Activated CD4-positive, alpha-beta memory T cell treated with anti-CD3 and anti-CD28 coated beads, Interleukin-2, amount 10 ng/mL, durations not matched to agents 7 days and 5 days (primary cell): Measurements from ENCODE around the gene SLC24A3. TPM values are rescaled to one million over a fixed set of nuclear protein-coding genes. Genes with fewer than 3 reads are reported as not detected.

Experiments used
- CTCF ChIA-PET: fragments of 350-600 bp; sonication (Branson Sonifier 250); formaldehyde crosslinking; loops from one replicate; lab custom pipeline; 2021; ENCODE audit warnings: antibody characterized with exemption, inconsistent platforms; lab: Charles Lee
- POLR2A ChIA-PET: fragments of 350-600 bp; sonication (Branson Sonifier 250); formaldehyde crosslinking; loops from one replicate; lab custom pipeline; 2021; ENCODE audit warnings: antibody characterized with exemption; lab: Charles Lee
- DNase-seq: peaks from one replicate; pipeline ENCODE4 v3.0.0-alpha.2; 2020
- H3K27ac Mint-ChIP-seq: one replicate; pipeline ENCODE4 v1.8.0; 2021; ENCODE audit warnings: mild to moderate bottlenecking, mixed read lengths
- H3K27me3 Mint-ChIP-seq: one replicate; pipeline ENCODE4 v1.8.0; 2021; ENCODE audit warnings: mixed read lengths
- H3K36me3 Mint-ChIP-seq: one replicate; pipeline ENCODE4 v1.8.0; 2021; ENCODE audit warnings: low read depth, mixed read lengths
- H3K4me1 Mint-ChIP-seq: one replicate; pipeline ENCODE4 v1.8.0; 2021; ENCODE audit warnings: mixed read lengths
- H3K4me3 Mint-ChIP-seq: one replicate; pipeline ENCODE4 v1.8.0; 2021; ENCODE audit warnings: mild to moderate bottlenecking, mixed read lengths
- H3K9me3 Mint-ChIP-seq: one replicate; pipeline ENCODE4 v1.8.0; 2021; ENCODE audit warnings: mixed read lengths
- total RNA-seq, 2 experiments: library from RNA; stranded (reverse); gene quantifications; one replicate each; pipeline ENCODE4 v1.2.3, GENCODE V29; 2021

The SLC24A3 gene
- total RNA-seq, 2 experiments from 2014 or later = not detected

DNA sequence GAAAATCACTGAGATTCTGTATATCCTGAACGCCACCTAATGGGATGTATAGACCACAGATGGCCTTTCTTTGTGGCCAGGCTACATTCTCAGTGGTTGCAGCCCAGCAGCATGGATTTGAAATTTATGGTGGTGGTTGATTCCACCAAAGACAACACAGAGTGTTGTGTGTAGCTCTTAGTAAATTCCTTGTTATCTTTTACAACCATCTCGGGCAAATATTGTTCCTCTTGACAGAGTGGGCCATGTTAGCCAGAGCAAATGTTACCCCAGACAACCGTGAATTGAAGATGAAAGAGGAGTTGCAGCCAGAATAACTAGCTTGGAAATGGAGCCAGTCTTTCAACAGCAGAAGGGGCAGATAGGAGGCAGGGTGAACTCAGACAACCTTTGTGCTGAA is 39.5 kb downstream of the SLC24A3 start:
- Mint-ChIP-seq H3K9me3 (peaks cover 3% of the 10 kb centered on the region), H3K36me3 (no peaks in the 10 kb centered on the region), H3K4me3 (no peak overlapping the region), H3K27ac (no peak overlapping the region), H3K4me1 (no peaks in the 10 kb centered on the region), H3K27me3 (no peaks in the 10 kb centered on the region)
- DNase-seq = no peak
- CTCF ChIA-PET = no interaction called here
- POLR2A ChIA-PET = no interaction called here

DNA sequence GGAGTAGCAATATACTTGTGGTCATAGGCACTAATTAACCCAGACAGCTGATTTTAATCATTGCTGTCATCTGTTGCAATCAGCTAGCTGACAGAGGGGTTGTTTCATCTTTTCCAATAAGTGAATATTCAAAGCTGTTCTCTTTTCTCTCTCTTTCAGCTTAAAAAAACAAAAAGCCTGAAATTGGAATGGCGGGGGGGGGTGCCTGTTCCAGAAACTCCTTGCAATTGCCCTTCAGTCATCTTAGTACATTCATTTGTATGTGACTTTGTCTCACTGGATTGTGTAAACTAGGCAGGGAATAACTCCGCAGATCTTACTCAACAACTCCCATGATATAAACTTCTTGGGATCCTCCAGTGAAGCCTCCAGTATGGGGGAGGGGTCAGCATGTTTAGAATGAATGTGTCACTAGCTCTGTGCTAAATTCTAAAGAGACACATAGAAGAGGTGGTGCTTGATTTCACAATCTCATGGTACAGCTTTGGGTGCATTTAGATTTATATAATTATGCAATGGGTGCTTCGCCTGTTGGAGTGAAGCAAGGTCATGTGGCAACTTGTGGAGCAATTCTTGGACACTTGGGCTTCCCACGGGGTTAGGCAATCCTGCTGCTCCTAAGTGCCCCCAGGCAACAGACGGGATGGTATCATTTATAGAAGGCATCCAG is 40.1 kb downstream of the SLC24A3 start:
- Mint-ChIP-seq H3K9me3 (peaks cover 3% of the 10 kb centered on the region), H3K36me3 (no peaks in the 10 kb centered on the region), H3K4me3 (no peak overlapping the region), H3K27ac (no peak overlapping the region), H3K27me3 (no peaks in the 10 kb centered on the region), H3K4me1 (no peaks in the 10 kb centered on the region)
- POLR2A ChIA-PET = no interaction called here
- CTCF ChIA-PET = no interaction called here
- DNase-seq = no peak

DNA sequence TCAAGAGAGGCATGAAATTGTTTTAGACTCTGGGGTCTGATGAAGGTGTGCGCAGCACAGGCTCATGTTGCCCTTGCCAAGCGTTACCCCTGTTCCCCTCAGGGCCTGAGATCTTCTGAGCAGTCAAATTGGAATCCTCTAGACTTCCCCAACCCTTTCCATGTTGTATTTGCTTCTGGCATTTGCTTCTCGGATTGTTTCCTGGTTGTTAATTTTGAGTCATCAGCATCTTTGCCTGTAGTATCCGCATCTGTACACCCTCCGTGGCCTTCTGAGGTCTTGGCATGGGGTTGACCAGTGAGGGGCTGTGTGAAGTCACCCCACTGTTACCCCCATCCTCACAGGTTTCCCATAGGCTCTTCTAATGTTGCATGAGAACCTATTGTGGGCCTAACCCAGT is 40.9 kb downstream of the SLC24A3 start:
- no peaks in the 10 kb centered on the region for H3K36me3 Mint-ChIP-seq
- ChIA-PET POLR2A (no interaction called here), CTCF (no interaction called here)
- H3K4me3 Mint-ChIP-seq = no peak overlapping the region
- H3K9me3 Mint-ChIP-seq = peaks cover 3% of the 10 kb centered on the region
- H3K27ac Mint-ChIP-seq = no peak overlapping the region
- no peaks in the 10 kb centered on the region for H3K27me3 Mint-ChIP-seq
- DNase-seq = no peak
- no peaks in the 10 kb centered on the region for H3K4me1 Mint-ChIP-seq

DNA sequence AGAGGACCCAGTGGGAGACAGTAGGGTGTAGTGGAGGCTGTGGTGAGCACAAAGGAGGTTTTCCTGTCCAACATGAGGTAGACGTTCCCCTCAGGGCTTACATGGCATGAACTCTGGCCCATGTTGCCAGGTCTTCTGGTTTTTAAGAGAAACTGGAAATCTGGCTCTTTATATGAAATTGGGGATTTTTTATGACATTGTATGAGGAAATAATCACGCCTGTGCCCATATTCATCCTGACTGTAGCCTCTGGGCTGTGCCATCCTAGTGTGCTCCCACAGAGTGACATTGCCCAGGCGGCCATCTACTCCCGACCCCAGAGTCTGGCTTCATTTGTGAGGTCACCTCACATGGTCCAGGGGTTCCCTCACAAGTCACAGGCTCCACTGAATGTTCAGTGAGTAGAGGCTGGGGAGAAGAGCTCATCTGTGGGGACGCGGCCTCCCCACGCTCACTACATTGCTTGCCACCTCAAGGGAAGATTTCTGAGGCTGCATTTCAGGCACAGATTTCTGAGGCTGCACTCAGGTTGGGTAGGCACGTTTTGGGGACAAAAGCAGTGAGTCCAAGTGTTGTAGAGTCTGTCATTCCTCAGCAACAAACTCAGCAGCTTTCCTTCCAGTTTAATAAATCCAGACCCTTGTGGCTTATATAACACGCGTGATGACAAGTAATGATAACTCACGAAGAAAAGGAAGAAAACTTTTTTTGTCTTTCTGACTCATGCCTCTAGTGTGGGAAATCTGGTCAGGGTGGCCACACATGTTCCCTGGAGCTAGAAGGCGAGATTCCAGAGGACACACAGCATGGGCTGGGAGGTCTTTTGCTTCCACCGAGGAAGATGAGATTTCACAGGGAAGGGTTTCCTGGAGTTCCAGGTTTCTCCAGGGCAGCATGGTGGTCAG is 41.7 kb downstream of the SLC24A3 start:
- Mint-ChIP-seq H3K4me3 (no peak overlapping the region), H3K4me1 (no peaks in the 10 kb centered on the region), H3K27ac (no peak overlapping the region), H3K36me3 (no peaks in the 10 kb centered on the region), H3K9me3 (peaks cover 3% of the 10 kb centered on the region), H3K27me3 (no peaks in the 10 kb centered on the region)
- CTCF ChIA-PET = no interaction called here
- DNase-seq = no peak
- POLR2A ChIA-PET = no interaction called here

DNA sequence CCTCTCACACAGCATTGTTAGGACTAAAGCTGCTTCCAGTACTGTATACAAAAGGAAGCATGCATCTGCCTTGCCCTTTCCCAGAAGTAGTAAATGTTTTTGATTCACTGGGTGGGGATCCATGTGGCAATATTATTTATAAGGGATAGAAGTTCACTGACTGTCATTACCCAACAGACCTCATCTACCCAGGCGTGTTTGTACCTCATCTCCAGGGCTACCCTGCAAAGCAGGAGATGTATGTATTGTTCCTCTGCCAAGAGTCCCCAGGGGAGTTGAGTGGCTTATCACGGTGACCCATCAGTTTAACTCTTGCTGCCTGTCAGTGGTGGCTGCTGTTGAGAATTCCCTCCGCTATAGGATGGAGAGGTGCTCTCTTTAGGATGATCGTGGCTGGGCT is 42.5 kb downstream of the SLC24A3 start:
- Mint-ChIP-seq H3K4me3 (no peak overlapping the region), H3K36me3 (no peaks in the 10 kb centered on the region), H3K27ac (no peak overlapping the region), H3K9me3 (peaks cover 3% of the 10 kb centered on the region), H3K27me3 (no peaks in the 10 kb centered on the region), H3K4me1 (no peaks in the 10 kb centered on the region)
- ChIA-PET POLR2A (no interaction called here), CTCF (no interaction called here)
- DNase-seq = no peak

DNA sequence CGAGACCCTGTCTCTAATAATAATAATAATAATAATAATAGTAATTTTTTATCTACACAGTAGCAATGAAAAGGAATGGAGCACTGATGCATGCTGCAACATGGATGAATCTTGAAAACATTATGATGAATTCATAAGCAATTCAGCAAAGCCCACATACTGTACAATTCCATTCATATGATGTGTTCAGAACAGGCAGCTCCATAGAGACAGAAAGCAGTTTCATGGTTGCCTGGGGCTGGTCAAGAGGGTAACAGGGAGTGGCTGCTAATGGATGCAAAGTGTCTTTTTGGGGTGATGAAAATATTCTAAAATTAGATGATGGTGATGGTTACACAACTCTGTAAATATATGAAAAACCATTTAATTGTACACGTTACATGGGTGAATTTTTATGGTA is 43.6 kb downstream of the SLC24A3 start:
- no peak overlapping the region for H3K4me3 Mint-ChIP-seq
- POLR2A ChIA-PET = no interaction called here
- no peaks in the 10 kb centered on the region for H3K36me3 Mint-ChIP-seq
- peaks cover 3% of the 10 kb centered on the region for H3K9me3 Mint-ChIP-seq
- H3K4me1 Mint-ChIP-seq = no peaks in the 10 kb centered on the region
- no peaks in the 10 kb centered on the region for H3K27me3 Mint-ChIP-seq
- CTCF ChIA-PET = no interaction called here
- DNase-seq = no peak
- no peak overlapping the region for H3K27ac Mint-ChIP-seq

DNA sequence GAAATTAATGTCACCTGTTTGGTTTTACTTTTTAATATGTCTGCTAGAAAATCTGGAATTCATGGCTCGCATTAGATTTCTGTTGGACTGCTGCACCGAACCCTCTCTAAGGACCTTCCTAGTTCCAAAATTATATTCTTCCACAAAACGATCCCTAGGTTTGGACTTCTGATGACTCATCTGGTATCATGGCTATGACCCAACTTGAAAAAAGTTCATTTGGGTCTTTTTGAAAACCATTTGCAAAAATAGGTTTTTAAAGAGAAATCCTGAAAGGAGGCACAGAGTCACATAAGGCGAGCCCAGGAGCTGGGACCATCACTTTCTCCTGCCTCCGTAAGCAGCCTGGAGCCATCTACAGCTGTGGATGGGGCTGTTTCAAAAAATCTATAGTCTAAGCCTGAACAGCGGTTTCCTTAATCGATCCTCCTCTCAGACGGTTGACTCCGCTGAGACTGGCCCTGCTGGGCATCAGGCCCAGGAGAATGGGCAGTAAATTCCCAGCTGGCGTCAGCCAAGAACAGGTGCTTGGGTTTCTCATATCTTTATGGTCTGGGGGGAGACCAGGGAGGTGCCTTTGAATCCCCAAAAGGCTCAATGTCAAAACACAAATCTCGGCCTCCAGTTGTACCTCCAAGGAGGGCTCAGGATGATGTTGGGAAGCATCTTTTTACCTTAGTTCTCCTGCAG is 44.6 kb downstream of the SLC24A3 start:
- no peaks in the 10 kb centered on the region for H3K4me1 Mint-ChIP-seq
- H3K27ac Mint-ChIP-seq = no peak overlapping the region
- ChIA-PET CTCF (no interaction called here), POLR2A (no interaction called here)
- peaks cover 3% of the 10 kb centered on the region for H3K9me3 Mint-ChIP-seq
- H3K4me3 Mint-ChIP-seq = no peak overlapping the region
- no peaks in the 10 kb centered on the region for H3K27me3 Mint-ChIP-seq
- H3K36me3 Mint-ChIP-seq = no peaks in the 10 kb centered on the region
- no peak for DNase-seq

DNA sequence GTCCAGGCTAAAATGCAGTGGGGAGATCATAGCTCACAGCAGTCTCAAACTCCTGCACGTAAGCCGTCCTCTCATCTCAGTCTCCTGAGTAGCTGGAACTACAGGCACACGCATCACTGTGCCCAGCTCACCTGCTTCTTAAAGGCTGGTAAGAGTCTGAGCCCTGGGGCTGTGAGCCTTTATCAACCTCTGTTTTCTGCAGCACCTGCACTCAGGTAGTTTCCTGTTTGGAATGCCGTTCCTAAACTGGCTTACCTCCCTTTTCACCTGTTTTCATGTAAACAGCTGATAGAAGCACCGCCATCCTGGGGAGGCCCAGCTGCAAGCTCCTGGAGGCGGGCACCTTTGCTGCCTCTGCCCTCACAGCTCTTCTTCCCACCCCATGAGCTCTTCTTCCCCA is 45.4 kb downstream of the SLC24A3 start:
- Mint-ChIP-seq H3K36me3 (no peaks in the 10 kb centered on the region), H3K27me3 (no peaks in the 10 kb centered on the region), H3K27ac (no peak overlapping the region), H3K9me3 (peaks cover 3% of the 10 kb centered on the region), H3K4me1 (no peaks in the 10 kb centered on the region), H3K4me3 (no peak overlapping the region)
- DNase-seq = no peak
- ChIA-PET POLR2A (no interaction called here), CTCF (no interaction called here)

DNA sequence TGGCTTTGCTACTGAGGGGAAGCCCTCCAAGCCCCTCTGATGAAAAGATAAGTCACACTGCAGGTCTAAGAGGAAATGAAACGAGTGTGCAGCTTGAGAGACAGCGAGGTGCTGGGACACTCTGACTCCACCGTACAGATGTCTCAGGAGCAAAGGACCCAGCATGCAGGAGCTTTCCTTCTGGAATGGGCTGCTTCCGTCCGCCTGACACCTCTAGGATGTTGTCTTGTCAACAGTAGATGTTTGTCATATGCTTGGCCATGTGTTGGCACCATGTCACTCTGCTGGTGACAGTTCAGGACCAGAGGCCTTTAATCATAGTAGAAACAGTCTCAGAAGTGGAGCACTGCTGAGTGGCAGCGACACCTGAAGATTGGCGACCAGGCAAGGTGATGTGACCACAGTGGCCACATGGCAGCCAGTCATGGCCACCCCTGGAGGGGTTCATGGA is 46.7 kb downstream of the SLC24A3 start:
- H3K9me3 Mint-ChIP-seq = no peaks in the 10 kb centered on the region
- H3K27ac Mint-ChIP-seq = no peak overlapping the region
- no peaks in the 10 kb centered on the region for H3K27me3 Mint-ChIP-seq
- no peak for DNase-seq
- no peaks in the 10 kb centered on the region for H3K36me3 Mint-ChIP-seq
- ChIA-PET POLR2A (no interaction called here), CTCF (no interaction called here)
- no peaks in the 10 kb centered on the region for H3K4me1 Mint-ChIP-seq
- H3K4me3 Mint-ChIP-seq = no peak overlapping the region

DNA sequence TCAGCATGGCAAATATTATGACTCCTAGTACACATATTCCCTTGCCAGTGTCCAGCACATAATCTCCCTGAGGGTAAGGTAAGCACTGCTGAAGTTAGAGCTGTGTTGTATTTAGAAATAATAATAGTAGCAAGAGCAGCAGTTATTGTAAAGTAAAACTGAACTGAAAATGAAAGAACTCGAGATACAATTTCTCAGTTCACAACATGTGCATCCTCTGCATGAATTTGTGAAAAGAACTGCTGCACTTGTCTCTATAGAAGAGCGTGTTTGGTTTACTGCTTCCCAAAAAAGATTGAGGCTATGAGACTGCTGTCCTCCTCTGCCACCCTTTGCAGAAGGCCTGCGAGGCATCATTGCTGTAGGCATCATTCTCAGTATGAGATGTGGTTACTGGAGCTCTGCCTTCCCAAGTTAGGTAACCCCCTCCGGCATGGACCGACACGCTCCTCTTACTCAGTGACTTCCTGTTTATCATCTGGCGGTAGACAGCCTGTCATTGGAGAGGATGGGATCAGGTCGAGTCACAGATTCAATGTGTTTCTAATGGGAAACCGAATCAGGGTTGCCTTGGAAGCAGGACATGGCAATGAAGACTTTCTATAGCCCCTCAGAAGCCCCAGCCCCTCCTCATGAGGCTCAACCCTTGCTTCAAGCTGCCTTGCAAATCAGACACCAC is 48.1 kb downstream of the SLC24A3 start:
- Mint-ChIP-seq H3K27me3 (no peaks in the 10 kb centered on the region), H3K27ac (no peak overlapping the region), H3K4me1 (no peaks in the 10 kb centered on the region), H3K9me3 (no peaks in the 10 kb centered on the region), H3K4me3 (no peak overlapping the region), H3K36me3 (no peaks in the 10 kb centered on the region)
- ChIA-PET POLR2A (no interaction called here), CTCF (no interaction called here)
- DNase-seq = no peak

DNA sequence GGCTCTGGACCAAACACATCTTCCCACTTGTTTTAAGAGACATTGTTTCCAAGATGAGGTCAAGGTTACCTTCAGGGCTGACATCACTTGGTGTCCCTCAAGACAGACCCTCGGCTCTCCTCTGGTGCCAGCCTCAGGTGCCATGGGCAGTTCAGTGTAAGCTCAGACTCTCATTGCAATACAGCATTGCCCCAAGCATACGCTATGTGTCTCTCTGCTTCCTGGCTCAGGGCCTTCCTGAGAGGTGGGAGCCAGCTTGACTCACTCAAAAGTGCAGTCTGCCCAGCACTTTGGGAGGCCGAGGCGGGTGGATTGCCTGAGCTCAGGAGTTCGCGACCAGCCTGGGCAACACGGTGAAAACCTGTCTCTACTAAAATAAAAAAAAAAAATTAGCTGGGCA is 51.7 kb downstream of the SLC24A3 start:
- H3K4me3 Mint-ChIP-seq = no peak overlapping the region
- CTCF ChIA-PET = no interaction called here
- DNase-seq = no peak
- no peak overlapping the region for H3K27ac Mint-ChIP-seq
- POLR2A ChIA-PET = no interaction called here
- no peaks in the 10 kb centered on the region for H3K36me3 Mint-ChIP-seq
- no peaks in the 10 kb centered on the region for H3K27me3 Mint-ChIP-seq
- H3K4me1 Mint-ChIP-seq = no peaks in the 10 kb centered on the region
- H3K9me3 Mint-ChIP-seq = no peaks in the 10 kb centered on the region

DNA sequence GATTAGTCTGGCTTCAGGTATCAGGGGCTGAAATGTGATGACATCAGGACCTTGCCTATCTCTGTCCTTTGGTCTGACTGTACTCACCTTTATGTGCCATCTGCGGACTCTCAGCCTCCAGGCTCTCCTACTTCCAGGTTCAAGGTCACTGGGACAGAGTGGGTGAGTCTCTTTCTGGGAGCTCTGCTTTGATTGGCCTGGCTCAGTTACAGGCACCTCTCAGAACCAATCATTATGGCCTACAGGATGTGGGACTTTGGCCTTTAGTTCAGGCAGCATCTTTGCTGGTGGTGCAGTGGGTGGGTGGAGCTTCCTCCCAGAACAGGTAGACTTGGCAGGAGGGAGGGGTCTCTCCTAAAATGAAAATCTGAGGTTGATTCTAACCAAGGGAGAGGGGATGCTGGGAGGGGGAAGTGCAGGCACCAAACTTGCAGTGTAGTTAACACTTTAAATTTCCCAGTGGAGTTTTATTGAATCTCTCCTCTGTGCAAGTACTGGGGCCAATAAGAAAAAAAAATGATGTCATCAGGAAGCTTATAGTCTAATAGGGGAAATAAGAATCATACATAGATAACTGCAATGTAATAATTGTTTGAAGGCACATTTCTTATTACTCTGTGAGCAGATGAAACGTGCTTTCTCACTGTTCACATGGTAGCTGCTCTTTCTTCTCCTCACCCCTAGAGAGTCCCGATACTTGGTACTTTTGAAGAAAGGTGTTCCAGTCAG is 53.4 kb downstream of the SLC24A3 start:
- H3K36me3 Mint-ChIP-seq = no peaks in the 10 kb centered on the region
- no peaks in the 10 kb centered on the region for H3K27me3 Mint-ChIP-seq
- no peak for DNase-seq
- no peak overlapping the region for H3K4me3 Mint-ChIP-seq
- CTCF ChIA-PET = no interaction called here
- POLR2A ChIA-PET = no interaction called here
- no peak overlapping the region for H3K27ac Mint-ChIP-seq
- H3K9me3 Mint-ChIP-seq = no peaks in the 10 kb centered on the region
- no peaks in the 10 kb centered on the region for H3K4me1 Mint-ChIP-seq
